Subcutaneous abdominal adipose tissue (tissue), 5 donors: ENCODE data around the gene AP1S1.
"Not testable (repeated sequence)": the region's sequence is repeated elsewhere in the genome, so short reads cannot be mapped to it uniquely, and the experiment has no call there.

Experiments used
- H3K27ac ChIP-seq: one replicate; pipeline ENCODE4 v1.7.0; 2013; ENCODE audit warnings: low read depth, mild to moderate bottlenecking, inconsistent platforms, low read length, moderate library complexity
- H3K27me3 ChIP-seq, 5 donors: one replicate each; pipeline ENCODE4 v1.7.0; 2013; ENCODE audit warnings: low read length in 5 of 5, inconsistent platforms in 1 of 5; ENCODE audit not compliant: control insufficient read depth in 5 of 5, insufficient read depth in 4 of 5
- H3K36me3 ChIP-seq, 5 donors: one replicate each; pipeline ENCODE4 v1.7.0; 2013; ENCODE audit warnings: low read length in 5 of 5; ENCODE audit not compliant: control insufficient read depth in 5 of 5, insufficient read depth in 5 of 5
- H3K4me1 ChIP-seq, 5 donors: one replicate each; pipeline ENCODE4 v1.7.0; 2013; ENCODE audit warnings: low read length in 5 of 5, mild to moderate bottlenecking in 3 of 5, moderate library complexity in 1 of 5; ENCODE audit not compliant: control insufficient read depth in 5 of 5, insufficient read depth in 5 of 5
- H3K4me3 ChIP-seq, 5 donors: one replicate each; pipeline ENCODE4 v1.7.0; 2013; ENCODE audit warnings: low read length in 5 of 5, low read depth in 1 of 5
- H3K9ac ChIP-seq, 5 donors: one replicate each; pipeline ENCODE4 v1.7.0; 2013; ENCODE audit warnings: low read length in 5 of 5, mild to moderate bottlenecking in 4 of 5, moderate library complexity in 3 of 5
- H3K9me3 ChIP-seq, 5 donors: one replicate each; pipeline ENCODE4 v1.7.0; 2013; ENCODE audit warnings: low read length in 5 of 5; ENCODE audit not compliant: control insufficient read depth in 5 of 5
- donor health status: healthy.
- donor health status: healthy.
- donor health status: healthy.
- donor health status: healthy.
- donor health status: healthy.

Gene AP1S1

GRCh38 chr7:101197991-101198390 lies 43.7 kb downstream of the AP1S1 start:
- no peak overlapping the region for H3K9ac ChIP-seq
- H3K4me3 ChIP-seq, result no peak overlapping the region
- peaks cover 0 to 9% (median 9%) of the 10 kb centered on the region in 5 donors for H3K4me1 ChIP-seq
- H3K9me3 ChIP-seq, result no peaks in the 10 kb centered on the region
- no peak overlapping the region for H3K27ac ChIP-seq
- no peaks in the 10 kb centered on the region for H3K36me3 ChIP-seq
- peaks cover 20 to 34% (median 31%) of the 10 kb centered on the region in 5 donors for H3K27me3 ChIP-seq

GRCh38 chr7:101198476-101198875 lies 44.2 kb downstream of the AP1S1 start:
- Histone ChIP-seq H3K27me3 (peaks cover 23 to 38% (median 36%) of the 10 kb centered on the region in 5 donors), H3K4me1 (peaks cover 0 to 12% (median 10%) of the 10 kb centered on the region in 5 donors), H3K4me3 (no peak overlapping the region), H3K9me3 (no peaks in the 10 kb centered on the region), H3K27ac (no peak overlapping the region), H3K36me3 (no peaks in the 10 kb centered on the region), H3K9ac (no peak overlapping the region)

- not testable (repeated sequence) for H3K9me3 ChIP-seq, H3K9ac ChIP-seq, H3K27ac ChIP-seq, H3K36me3 ChIP-seq, H3K4me3 ChIP-seq
- H3K4me1 ChIP-seq, result peaks cover 0 to 20% (median 12%) of the 10 kb centered on the region in 5 donors
- peaks cover 23 to 41% (median 37%) of the 10 kb centered on the region in 5 donors for H3K27me3 ChIP-seq
Measured at GRCh38 chr7:101199522-101199921, 45.2 kb downstream of the AP1S1 start.

- Histone ChIP-seq H3K4me3 (no peak overlapping the region), H3K27me3 (peaks cover 23 to 41% (median 37%) of the 10 kb centered on the region in 5 donors), H3K9ac (no peak overlapping the region), H3K4me1 (peaks cover 0 to 20% (median 12%) of the 10 kb centered on the region in 5 donors), H3K27ac (no peak overlapping the region), H3K36me3 (no peaks in the 10 kb centered on the region), H3K9me3 (no peaks in the 10 kb centered on the region)
Measured at GRCh38 chr7:101200504-101200861, 46.2 kb downstream of the AP1S1 start.

GRCh38 chr7:101200862-101201599 lies 46.8 kb downstream of the AP1S1 start, which contains the start of gene MOGAT3:
Gene MOGAT3 (minus strand): TSS chr7:101201036. CDS start chr7:101200854, 182 bp downstream.
- H3K27ac ChIP-seq, result no peak within 1 kb of the TSS

GRCh38 chr7:101201695-101202602 lies 47.7 kb downstream of the AP1S1 start:
- Histone ChIP-seq H3K4me1 (peaks cover 0 to 20% (median 12%) of the 10 kb centered on the region in 5 donors), H3K9ac (no peak overlapping the region), H3K36me3 (peaks cover 0 to 11% (median 9%) of the 10 kb centered on the region in 5 donors), H3K4me3 (peak overlapping the region in 2 of 5 donors; percentile 36), H3K9me3 (no peaks in the 10 kb centered on the region), H3K27ac (no peak overlapping the region), H3K27me3 (peaks cover 23 to 41% (median 35%) of the 10 kb centered on the region in 5 donors)

More at GRCh38 chr7:101200862-101201599, 46.8 kb downstream of the AP1S1 start, which contains the start of gene MOGAT3:
- Histone ChIP-seq H3K9ac (no peak within 1 kb of the TSS), H3K4me3 (peak within 1 kb of the TSS in 2 of 5 donors; percentile 36), H3K27me3 (peaks cover 23 to 41% (median 36%) of the 10 kb centered on the region in 5 donors), H3K36me3 (peaks cover 0 to 4% (median 2%) of the 10 kb centered on the region in 5 donors), H3K9me3 (no peaks in the 10 kb centered on the region), H3K4me1 (peaks cover 0 to 20% (median 12%) of the 10 kb centered on the region in 5 donors)

GRCh38 chr7:101202603-101202918 lies 48.3 kb downstream of the AP1S1 start:
- Histone ChIP-seq H3K36me3 (peaks cover 0 to 17% (median 14%) of the 10 kb centered on the region in 5 donors), H3K4me3 (no peak overlapping the region), H3K27ac (no peak overlapping the region), H3K4me1 (peaks cover 0 to 20% (median 12%) of the 10 kb centered on the region in 5 donors), H3K9ac (no peak overlapping the region), H3K27me3 (peaks cover 23 to 41% (median 35%) of the 10 kb centered on the region in 5 donors), H3K9me3 (no peaks in the 10 kb centered on the region)

GRCh38 chr7:101203740-101204738 lies 49.8 kb downstream of the AP1S1 start:
- H3K9ac ChIP-seq, H3K9me3 ChIP-seq, H3K27ac ChIP-seq: not testable (repeated sequence)
- Histone ChIP-seq H3K4me1 (peaks cover 0 to 20% (median 12%) of the 10 kb centered on the region in 5 donors), H3K4me3 (peak overlapping the region in 1 of 5 donors; percentile 22), H3K27me3 (peaks cover 18 to 36% (median 29%) of the 10 kb centered on the region in 5 donors), H3K36me3 (peaks cover 0 to 30% (median 26%) of the 10 kb centered on the region in 5 donors)
